A549 (cell line): ENCODE results near the gene CD79B. TPM values are rescaled to one million over a fixed set of nuclear protein-coding genes. Genes with fewer than 3 reads are reported as not detected.

Experiments used
- ATAC-seq, 2 experiments: fragments of 200-7000 bp in 1 of 2; fragments of >200 bp in 1 of 2; cut with Nextera tagmentation in 1 of 2; cut with Tn5 transposase in 1 of 2; 3 replicates each; pipeline versions ENCODE4 v1.8.0 to v1.9.1; 2018 to 2020; ENCODE audit warnings: mild to moderate bottlenecking in 1 of 2, moderate library complexity in 1 of 2
- CTCF ChIA-PET: fragments of 300-600 bp; sonication (Branson Sonifier 250); formaldehyde crosslinking; extraction: SDS; loops from one replicate; lab custom pipeline; 2021; ENCODE audit warnings: antibody characterized with exemption, inconsistent platforms; lab: Yijun Ruan, JAX
- POLR2A ChIA-PET: fragments of 350-600 bp; formaldehyde crosslinking; extraction: SDS; loops from one replicate; lab custom pipeline; 2021; ENCODE audit warnings: antibody characterized with exemption, inconsistent platforms; lab: Yijun Ruan, JAX
- DNase-seq, 2 experiments: peaks; one replicate each; pipeline versions ENCODE4 v3.0.0 to v3.0.0-alpha.2; 2011 to 2016; ENCODE audit warnings: low read depth in 1 of 2, low spot score in 1 of 2
- FAIRE-seq: peaks from 2 replicates; lab custom pipeline; 2011; peaks lifted over from hg19 to GRCh38; lab: Jason Lieb, UNC
- H3K27ac ChIP-seq, 2 experiments: fragments of >200 bp; sonication (Bioruptor Twin); formaldehyde crosslinking; 3 replicates each; pipeline ENCODE4 v1.5.1; 2016 to 2017
- H3K4me1 ChIP-seq: fragments of >200 bp; sonication (Bioruptor Twin); formaldehyde crosslinking; 3 replicates; pipeline ENCODE4 v1.6.1; 2016
- H3K4me2 ChIP-seq: fragments of >200 bp; sonication (Bioruptor Twin); formaldehyde crosslinking; 3 replicates; pipeline ENCODE4 v1.6.1; 2016
- H3K4me3 ChIP-seq: fragments of >200 bp; sonication (Bioruptor Twin); formaldehyde crosslinking; 3 replicates; pipeline ENCODE4 v1.5.1; 2016
- H3K9me3 ChIP-seq: fragments of >200 bp; sonication (Bioruptor Twin); formaldehyde crosslinking; 3 replicates; pipeline ENCODE4 v1.6.1; 2016
- BCL3 ChIP-seq: fragments of >200 bp; sonication (Bioruptor Twin); formaldehyde crosslinking; IDR thresholded peaks from 3 replicates; pipeline ENCODE4 v1.6.1; 2016
- ESRRA ChIP-seq: fragments of 150-350 bp; IDR thresholded peaks from 2 replicates; pipeline ENCODE4 v1.6.1; 2014; ENCODE audit warnings: mild to moderate bottlenecking, low read length, borderline replicate concordance
- FOSB ChIP-seq: fragments of 250-450 bp; sonication (Bioruptor Pico); IDR thresholded peaks from 2 replicates; pipeline ENCODE4 v1.5.0; 2020; ENCODE audit warnings: mild to moderate bottlenecking, moderate library complexity
- GATA3 ChIP-seq: IDR thresholded peaks from 2 replicates; pipeline ENCODE4 v1.6.1; 2012; ENCODE audit warnings: borderline replicate concordance
- HDAC2 ChIP-seq: fragments of 200-600 bp; sonication (generic); IDR thresholded peaks from 2 replicates; pipeline ENCODE4 v1.6.1; 2016
- HMGXB4 ChIP-seq: fragments of 250-450 bp; sonication (Bioruptor Pico); IDR thresholded peaks from 2 replicates; pipeline ENCODE4 v1.5.0; 2021; ENCODE audit warnings: mild to moderate bottlenecking, moderate library complexity, borderline replicate concordance
- HOXB13 ChIP-seq: fragments of 250-450 bp; sonication (Bioruptor Pico); IDR thresholded peaks from 2 replicates; pipeline ENCODE4 v1.5.0; 2020; ENCODE audit warnings: low read depth, mild to moderate bottlenecking, moderate library complexity
- JUN ChIP-seq, 2 experiments: fragments of >200 bp; sonication (Bioruptor Twin); formaldehyde crosslinking; IDR thresholded peaks; 2 replicates in 1 of 2; 3 replicates in 1 of 2; pipeline ENCODE4 v1.6.1; 2016 to 2017
- KDM1A ChIP-seq: fragments of 200-600 bp; sonication (generic); IDR thresholded peaks from 2 replicates; pipeline ENCODE4 v1.6.1; 2016; ENCODE audit warnings: low read depth, mild to moderate bottlenecking
- KDM5A ChIP-seq: fragments of 200-600 bp; sonication (generic); IDR thresholded peaks from 2 replicates; pipeline ENCODE4 v1.6.1; 2016; ENCODE audit warnings: antibody characterized with exemption, mild to moderate bottlenecking
- MAX ChIP-seq: IDR thresholded peaks from 2 replicates; pipeline ENCODE4 v1.6.1; 2012
- NFE2L2 ChIP-seq: fragments of 150-350 bp; conservative IDR thresholded peaks from 2 replicates; pipeline ENCODE4 v1.6.1; 2014; ENCODE audit warnings: low read length
- POLR2A ChIP-seq: IDR thresholded peaks from 2 replicates; pipeline ENCODE4 v1.6.1; 2012; ENCODE audit warnings: mild to moderate bottlenecking, low read length
- RCOR1 ChIP-seq: fragments of 150-350 bp; IDR thresholded peaks from 2 replicates; pipeline ENCODE4 v1.6.1; 2014; ENCODE audit warnings: antibody characterized with exemption, low read length, low read depth
- RFX5 ChIP-seq: fragments of 450-650 bp; IDR thresholded peaks from 2 replicates; pipeline ENCODE4 v1.7.1; 2014; ENCODE audit warnings: antibody characterized with exemption, mild to moderate bottlenecking, moderate library complexity
- RNF2 ChIP-seq: fragments of 200-600 bp; sonication (generic); IDR thresholded peaks from 2 replicates; pipeline ENCODE4 v1.6.1; 2016; ENCODE audit warnings: low read depth, mild to moderate bottlenecking, antibody characterized with exemption, moderate library complexity, borderline replicate concordance
- TP53 ChIP-seq: fragments of 250-450 bp; sonication (Bioruptor Pico); IDR thresholded peaks from 2 replicates; pipeline ENCODE4 v1.5.0; 2021; ENCODE audit warnings: mild to moderate bottlenecking, moderate library complexity
- ZFP36 ChIP-seq: fragments of 450-650 bp; IDR thresholded peaks from 2 replicates; pipeline ENCODE4 v1.6.1; 2014; ENCODE audit warnings: borderline replicate concordance; ENCODE audit not compliant: partially characterized antibody
- ZSCAN20 ChIP-seq: fragments of 250-450 bp; sonication (Bioruptor Pico); IDR thresholded peaks from 2 replicates; pipeline ENCODE4 v1.8.0; 2022; ENCODE audit warnings: mild to moderate bottlenecking, moderate library complexity
- WGBS: methylation state at CpG from one replicate; pipeline ENCODE4 v1.1.6; 2017; ENCODE audit errors: missing lambda C conversion rate; 5-methylcytosine and 5-hydroxymethylcytosine counted together
- polyA plus RNA-seq, 4 experiments: library from polyadenylated mRNA; depleted of rRNA in 3 of 4; stranded (reverse); fragments of >200 nt; fragmentation: RNase III in 1 of 4; extraction: RNeasy Plus Mini Kit Qiagen cat#74134 plus additional on column Dnase treatment in 1 of 4; gene quantifications; 2 replicates in 3 of 4; 3 replicates in 1 of 4; pipeline ENCODE4 v1.2.3, GENCODE V29; 2011 to 2017

CD79B gene
- polyA plus RNA-seq, 2 of the 4 experiments (the other 2 are of a cell fraction), result 0.14 TPM; not detected in 1

- FAIRE-seq, result no peak
- H3K9me3 ChIP-seq, result no peaks in the 10 kb centered on the region
- CTCF ChIA-PET, result interaction anchor here (0.9 to 10.0 kb wide), 13 partner anchors 10 to 177 kb away, joined by 3 to 105 read pairs (median 9); partner anchors contain the start of genes CD79B and GH1
- TF ChIP-seq KDM5A (no peak), RCOR1 (no peak), POLR2A (no peak), RFX5 (no peak), FOSB (CRISPR knock-in tag) (no peak), HDAC2 (no peak), KDM1A (no peak), HOXB13 (CRISPR knock-in tag) (no peak), RNF2 (no peak), JUN (IDR thresholded peaks at IDR 0.05) (no peak), HMGXB4 (CRISPR knock-in tag) (no peak), MAX (no peak)
- no peak for DNase-seq
- WGBS, result 88% methylated on average over 5 of the region's 5 CpGs
- H3K4me3 ChIP-seq, result no peak overlapping the region
- H3K4me2 ChIP-seq, result no peak overlapping the region
- POLR2A ChIA-PET, result no interaction called here
- no peak for ATAC-seq
- H3K4me1 ChIP-seq, result peaks cover 6% of the 10 kb centered on the region; the same call in 2 of the 3 replicates
- H3K27ac ChIP-seq, result no peak overlapping the region
Observed at GRCh38 chr17:63956296-63956920, 24.3 kb upstream of the CD79B start.

GRCh38 chr17:63955791-63956190 is 23.7 kb upstream of the CD79B start:
- ChIA-PET POLR2A (no interaction called here), CTCF (interaction anchor here (0.9 to 10.0 kb wide), 12 partner anchors 9 to 178 kb away, joined by 3 to 105 read pairs (median 8); partner anchors contain the start of genes CD79B and GH1)
- no peak for TF ChIP-seq ZFP36
- no peak for TF ChIP-seq NFE2L2
- no peak for TF ChIP-seq ZSCAN20 (CRISPR knock-in tag)
- no peak for TF ChIP-seq KDM5A
- no peak for TF ChIP-seq BCL3
- DNase-seq (no peak), ATAC-seq (no peak), FAIRE-seq (no peak)
- H3K4me1 ChIP-seq, result peaks cover under 1% of the 10 kb centered on the region; the same call in 1 of the 3 replicates
- H3K27ac ChIP-seq, result no peak overlapping the region
- H3K9me3 ChIP-seq, result no peaks in the 10 kb centered on the region
- 85% methylated on average over 4 of the region's 4 CpGs for WGBS
- H3K4me3 ChIP-seq, result no peak overlapping the region
- H3K4me2 ChIP-seq, result no peak overlapping the region

GRCh38 chr17:63955232-63955631 is 23.1 kb upstream of the CD79B start:
- DNase-seq (no peak), FAIRE-seq (no peak), ATAC-seq (no peak)
- Histone ChIP-seq H3K9me3 (no peaks in the 10 kb centered on the region), H3K4me1 (no peaks in the 10 kb centered on the region), H3K4me2 (no peak overlapping the region), H3K27ac (no peak overlapping the region), H3K4me3 (no peak overlapping the region)
- TF ChIP-seq POLR2A (no peak), TP53 (CRISPR knock-in tag) (no peak), ESRRA (no peak), GATA3 (no peak), KDM1A (peak; percentile 85; the same call in 1 of the 2 replicates)
- ChIA-PET CTCF (interaction anchor here (1.0 to 10.0 kb wide), 11 partner anchors 9 to 178 kb away, joined by 3 to 105 read pairs (median 9); partner anchors contain the start of genes CD79B and GH1), POLR2A (no interaction called here)
- WGBS, result 65% methylated on average over 11 of the region's 11 CpGs
